Anterior cingulate cortex (tissue), 58 donors: ENCODE results near the gene CPNE1.
A peak's percentile ranks its signal among the peaks of the same experiment; 100 is the strongest.

Source experiments
- DNase-seq, 58 donors: peaks; one replicate each; lab custom pipeline; 2025; lab: John Stamatoyannopoulos, UW

The CPNE1 gene

DNA sequence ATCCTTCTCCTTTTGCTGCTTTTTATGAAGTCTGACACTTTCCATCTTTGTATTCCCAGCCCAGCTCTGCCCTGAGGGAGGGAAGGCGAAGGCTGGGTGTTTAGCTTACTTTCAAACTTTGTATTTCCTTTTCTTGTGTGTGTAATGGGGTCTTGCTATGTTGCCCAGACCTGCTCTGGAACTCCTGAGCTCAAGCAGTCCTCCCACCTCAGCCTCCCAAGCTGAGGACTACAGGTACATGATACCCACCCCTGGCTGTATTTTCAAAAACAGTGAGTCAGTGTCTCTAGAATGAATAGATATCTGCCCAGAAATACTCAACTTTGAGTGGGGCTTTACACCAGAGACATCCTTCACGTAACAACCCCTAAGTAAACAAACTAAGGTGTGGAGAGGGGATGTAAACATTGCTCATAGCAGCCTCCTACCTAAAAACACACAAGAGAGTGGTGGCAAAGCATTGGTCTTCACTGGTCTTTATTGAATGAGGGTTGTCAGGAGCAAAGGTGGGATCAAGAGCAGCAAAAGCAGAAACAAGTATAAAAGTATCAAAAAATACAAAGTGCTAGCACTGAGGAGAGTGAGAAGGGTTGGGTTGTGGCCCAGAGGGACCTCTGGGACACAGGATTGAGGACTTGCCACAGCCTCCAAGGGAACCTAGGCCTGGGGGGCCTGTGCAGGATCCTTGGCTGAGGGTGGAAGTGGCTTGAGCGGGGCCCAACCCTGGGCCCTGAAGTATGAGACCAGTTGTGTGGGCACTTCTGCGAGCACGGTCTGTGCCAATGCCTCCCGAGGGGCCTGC, 38.9 kb downstream of the CPNE1 start:
- no peak for DNase-seq

DNA sequence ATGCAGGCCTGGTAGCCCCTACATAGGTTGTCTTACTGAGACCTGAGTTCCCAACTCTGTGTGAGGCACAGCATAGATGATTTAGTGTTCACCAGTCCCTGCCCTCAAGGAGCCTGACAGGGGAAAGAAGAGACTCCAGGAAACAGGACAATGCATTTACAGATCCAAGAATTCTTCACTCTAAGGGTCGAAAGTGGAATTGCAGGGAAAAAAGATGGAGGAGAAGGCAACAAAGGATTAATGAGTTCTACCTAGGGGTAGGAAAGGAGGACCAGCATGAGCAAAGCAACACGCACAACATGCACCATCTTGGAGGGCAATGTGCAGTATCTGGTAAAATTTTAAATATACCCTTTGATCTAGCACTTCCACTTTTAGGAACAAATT, 43.1 kb downstream of the CPNE1 start:
- no peak for DNase-seq

DNA sequence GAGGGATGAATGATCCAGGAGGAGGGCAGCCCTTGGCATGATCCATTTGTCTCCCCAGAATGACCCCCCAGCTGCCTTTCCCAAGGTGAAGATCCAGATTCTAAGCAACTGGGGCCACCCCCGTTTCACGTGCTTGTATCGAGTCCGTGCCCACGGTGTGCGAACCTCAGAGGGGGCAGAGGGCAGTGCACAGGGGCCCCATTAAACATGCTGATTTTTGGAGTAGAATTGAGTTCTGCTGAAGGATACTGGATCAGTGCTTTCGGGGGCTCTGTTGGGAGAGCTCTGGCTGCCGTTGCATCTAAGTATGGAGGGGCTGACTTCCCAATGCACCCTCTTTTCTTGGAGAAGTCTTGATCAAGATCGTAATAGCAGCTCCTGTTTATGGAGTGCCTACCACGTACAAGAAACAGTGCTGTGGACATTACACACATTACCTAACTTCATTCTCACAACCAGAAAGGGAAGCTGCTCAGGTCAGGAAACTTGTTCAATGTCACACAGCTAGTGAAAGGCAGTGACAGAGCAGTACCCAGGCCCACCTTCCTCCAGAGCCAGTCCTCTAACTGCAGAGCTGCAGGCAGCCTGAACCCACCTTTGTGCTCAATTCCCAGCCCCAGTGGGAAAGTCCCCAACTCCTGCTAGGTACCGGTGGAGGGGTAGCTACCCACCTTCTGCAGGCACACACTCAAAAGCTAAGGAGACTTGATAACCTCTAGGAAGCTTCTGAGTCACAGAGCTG, 43.7 kb downstream of the CPNE1 start:
- DNase-seq, result no peak

DNA sequence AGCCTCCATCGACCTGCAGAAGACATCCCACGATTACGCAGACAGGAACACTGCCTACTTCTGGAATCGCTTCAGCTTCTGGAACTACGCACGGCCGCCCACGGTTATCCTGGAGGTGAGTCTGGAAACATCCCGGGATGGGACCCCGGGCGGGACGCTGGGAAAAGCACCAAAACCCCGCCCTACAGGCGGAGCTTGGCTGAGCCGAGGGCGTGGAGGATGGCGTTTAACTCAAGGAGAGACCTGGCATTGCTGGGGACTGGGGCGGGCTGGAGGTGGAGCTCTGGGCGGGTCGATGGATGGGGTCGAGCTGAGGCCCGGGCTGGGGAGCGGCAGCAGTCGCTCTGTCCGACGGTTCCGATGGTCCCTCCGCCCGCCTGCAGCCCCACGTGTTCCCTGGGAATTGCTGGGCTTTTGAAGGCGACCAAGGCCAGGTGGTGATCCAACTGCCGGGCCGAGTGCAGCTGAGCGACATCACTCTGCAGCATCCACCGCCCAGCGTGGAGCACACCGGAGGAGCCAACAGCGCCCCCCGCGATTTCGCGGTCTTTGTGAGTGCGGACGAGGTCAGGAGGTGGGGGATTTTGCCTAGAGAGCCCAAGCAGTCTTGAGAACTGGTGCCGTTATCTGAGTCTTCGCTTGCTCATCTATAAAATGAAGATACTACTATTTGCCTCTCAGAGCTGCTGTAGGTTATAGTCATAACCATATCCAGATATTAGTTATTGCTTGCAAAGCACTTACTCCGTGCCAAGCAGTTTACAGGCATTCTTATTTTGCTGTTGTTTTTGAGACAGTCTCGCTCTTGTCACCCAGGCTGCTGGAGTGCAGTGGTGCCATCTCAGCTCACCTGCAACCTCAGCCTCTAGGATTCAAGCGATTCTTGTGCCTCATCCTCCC, 45.3 kb downstream of the CPNE1 start:
- DNase-seq, result peak in 42 of 58 donors; percentile 12 to 73 (median 41)

DNA sequence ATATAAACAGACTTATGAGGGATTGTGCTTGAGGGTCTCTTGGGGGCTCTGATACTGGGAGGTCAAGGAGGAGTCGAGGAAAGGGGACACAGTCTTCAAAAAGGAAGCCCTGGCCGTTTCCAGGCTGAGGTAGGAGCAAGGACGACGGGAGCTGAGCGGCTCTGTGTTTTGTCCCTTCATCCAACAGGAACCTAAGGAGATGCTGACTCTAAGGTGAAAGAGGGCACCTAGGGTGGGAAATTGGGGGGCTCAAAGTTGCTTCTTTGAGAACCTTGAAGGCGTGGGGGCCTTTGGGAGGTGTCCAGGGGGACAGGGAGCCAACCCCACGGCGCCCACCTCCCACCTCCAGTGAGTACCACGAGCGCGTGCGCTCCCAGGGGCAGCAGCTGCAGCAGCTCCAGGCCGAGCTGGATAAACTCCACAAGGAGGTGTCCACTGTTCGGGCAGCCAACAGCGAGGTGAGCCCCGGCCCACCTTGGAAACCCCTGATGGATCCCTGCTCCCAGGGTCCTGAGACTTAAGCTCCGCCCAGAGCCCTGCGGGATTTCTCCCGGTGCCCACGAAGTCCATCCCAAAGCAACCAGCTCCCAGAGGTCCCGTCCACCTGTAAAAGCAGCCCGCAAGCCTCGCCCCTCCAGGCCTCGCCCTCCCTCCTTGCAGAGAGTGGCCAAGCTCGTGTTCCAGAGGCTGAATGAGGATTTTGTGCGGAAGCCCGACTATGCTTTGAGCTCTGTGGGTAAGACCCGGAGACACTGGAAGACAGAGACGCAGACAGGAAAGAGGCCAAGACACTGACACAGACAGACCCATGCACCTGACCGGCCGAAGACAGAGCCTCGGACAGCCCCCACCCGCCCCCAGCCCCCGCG, 46.2 kb downstream of the CPNE1 start:
- DNase-seq, result peak in 5 of 58 donors; percentile 11 to 39 (median 29)

DNA sequence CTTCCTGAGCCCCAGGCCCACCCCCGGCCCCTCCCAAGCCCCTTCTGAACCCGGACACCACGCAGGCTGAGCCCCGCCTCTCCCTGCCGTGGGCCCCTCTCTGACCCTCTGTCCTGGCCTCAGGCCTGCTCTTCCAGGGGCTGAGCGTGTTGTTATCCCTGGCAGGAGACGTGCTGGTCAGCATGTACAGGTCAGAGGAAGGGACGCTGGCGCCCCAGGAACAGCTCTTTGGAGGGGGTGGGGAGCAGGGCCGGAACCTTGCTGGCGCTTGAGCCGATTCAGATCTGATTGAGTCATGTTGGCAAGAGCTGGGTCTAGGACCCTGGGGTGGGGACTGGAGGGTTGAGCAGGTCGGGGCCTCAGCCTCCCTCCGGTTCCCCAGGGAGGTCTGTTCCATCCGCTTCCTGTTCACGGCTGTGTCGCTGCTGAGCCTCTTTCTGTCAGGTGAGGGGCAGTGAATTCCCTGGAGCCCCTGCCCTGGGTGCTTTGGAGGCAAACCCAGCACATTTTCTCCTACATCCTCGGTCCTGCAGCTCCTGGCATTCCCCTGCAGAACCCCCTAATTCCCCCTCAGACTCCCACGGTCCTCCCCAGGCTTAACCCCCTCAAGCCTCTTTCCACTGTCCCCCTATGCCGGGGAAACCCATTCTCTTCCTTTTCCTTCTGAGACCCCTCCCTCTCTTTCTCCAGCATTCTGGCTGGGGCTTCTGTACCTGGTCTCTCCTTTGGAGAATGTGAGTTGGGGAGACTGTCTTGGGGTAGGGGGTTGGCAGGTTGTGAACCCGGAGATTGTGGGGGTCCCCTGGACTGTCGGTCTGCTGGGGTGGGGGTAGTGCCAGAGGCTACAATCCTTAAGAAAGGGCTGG, 47.1 kb downstream of the CPNE1 start:
- DNase-seq, result peak in 14 of 58 donors; percentile 3 to 38 (median 16)

DNA sequence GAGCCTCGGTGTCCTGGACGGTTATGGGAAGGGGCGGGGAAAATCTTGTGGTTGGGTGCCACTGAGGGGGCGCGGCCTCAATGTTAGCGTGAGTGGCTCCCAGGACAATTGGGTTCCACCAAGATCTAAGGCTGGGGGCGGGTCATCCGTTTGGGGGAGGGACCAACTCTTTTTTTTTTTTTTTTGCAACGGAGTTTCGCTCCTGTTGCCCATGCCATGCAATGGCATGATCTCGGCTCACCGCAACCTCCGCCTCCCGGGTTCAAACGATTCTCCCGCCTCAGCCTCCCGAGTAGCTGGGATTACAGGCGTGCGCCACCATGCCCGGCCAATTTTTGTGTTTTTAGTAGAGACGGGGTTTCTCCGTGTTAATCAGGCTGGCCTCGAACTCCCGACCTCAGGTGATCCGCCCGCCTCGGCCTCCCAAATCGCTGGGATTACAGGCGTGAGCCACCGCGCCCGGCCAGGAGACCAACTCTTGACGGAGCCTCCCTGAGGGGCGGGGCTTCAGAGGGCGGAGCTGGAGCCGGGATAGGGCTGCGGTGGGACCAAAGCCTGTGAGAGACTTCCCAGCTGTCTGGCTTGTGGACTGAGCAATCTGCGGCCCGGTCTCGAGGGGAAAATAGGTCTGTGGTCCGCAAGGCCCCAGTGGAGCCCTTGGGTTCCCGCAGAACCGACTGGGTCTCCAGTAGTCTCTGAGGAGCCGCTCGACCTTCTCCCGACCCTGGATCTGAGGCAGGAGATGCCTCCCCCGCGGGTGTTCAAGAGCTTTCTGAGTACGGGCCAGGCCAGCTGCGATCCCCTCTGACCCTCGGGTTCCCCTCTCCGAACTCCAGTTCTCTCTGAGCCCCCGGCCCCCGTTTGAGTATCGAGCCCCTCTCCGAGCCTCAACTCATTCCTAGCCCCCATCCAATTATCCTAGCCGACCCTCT, 48.0 kb downstream of the CPNE1 start:
- peak in 42 of 58 donors; percentile 13 to 98 (median 35) for DNase-seq

DNA sequence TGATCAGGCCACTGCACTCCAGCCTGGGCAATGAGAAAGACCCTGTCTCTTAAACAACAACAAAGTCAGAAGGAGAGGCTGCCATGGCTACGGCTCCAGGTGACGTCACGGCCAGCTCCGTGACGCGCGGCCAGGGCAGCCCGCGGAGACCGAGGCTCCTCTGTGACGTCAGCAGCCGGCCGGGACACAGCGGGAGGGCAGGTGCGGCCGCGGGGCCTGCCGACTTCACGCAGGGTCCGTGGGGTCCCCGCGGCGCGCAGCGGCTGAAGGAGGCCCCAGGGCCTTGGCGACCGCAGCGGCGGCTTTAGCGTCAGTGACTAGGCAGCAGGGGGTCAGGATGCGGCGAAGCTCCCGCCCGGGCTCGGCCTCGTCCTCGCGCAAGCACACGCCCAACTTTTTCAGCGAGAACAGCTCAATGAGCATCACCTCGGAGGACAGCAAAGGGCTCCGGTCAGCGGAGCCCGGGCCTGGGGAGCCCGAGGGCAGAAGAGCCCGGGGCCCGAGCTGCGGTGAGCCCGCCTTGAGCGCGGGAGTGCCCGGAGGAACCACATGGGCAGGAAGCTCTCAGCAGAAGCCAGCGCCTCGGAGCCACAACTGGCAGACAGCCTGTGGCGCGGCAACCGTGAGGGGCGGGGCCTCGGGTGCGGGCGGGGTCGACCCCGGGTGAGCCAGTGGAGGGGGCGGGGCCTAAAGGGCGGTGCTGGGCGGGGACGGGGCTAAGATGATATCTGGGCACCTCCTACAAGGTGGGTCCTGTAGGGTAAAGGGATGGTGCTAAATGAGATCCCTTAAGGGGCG, 48.8 kb downstream of the CPNE1 start, which contains the start of gene SPAG4:
Gene SPAG4 (plus strand): TSS at position 163 of the 798 bp plus-strand sequence. CDS start 175 bp downstream, at position 338.
- peak; percentile 29 to 98 (median 91) for DNase-seq

DNA sequence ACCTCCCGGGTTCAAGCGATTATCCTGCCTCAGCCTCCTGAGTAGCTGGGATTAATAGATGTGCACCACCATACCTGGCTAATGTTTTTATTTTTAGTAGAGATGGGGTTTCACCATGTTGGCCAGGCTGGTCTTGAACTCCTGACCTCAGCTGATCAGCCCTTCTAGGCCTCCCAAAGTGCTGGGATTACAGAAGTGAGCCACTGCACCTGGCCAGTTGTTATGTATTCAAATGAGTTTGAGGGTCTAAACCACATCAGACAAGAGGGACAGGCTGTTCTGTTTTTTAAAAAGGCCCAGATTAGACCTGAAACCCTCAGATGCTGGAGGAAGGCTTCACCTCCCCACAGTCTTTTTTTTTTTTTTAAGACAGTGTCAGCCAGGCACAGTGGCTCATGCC, 53.2 kb downstream of the CPNE1 start:
- DNase-seq, result no peak

DNA sequence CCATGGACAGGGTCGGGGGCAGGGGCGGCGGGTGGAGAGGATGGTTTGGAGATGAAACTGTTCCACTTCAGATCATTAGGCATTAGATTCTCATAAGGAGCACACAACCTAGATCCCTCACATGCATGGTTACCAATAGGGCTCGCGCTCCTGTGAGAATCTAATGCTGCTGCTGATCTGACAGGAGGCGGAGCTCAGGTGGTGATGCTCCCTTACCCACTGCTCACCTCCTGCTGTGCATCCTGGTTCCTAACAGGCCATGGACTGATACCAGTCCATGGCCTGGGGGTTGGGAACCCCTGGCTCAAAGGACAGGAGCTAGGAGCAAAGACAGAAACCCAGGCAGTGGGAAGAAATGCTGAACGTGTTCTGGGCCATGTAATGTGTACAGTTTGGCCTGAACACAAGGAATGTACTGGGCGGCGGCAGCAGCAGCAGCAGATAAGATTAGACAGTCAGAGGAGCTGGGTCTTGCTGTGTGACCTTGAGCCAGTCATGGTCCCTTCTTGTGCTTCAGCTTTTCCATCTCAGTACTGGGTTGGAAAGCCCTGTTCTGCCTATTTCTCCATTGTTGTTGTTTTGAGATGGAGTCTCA, 53.8 kb downstream of the CPNE1 start:
- DNase-seq, result no peak

DNA sequence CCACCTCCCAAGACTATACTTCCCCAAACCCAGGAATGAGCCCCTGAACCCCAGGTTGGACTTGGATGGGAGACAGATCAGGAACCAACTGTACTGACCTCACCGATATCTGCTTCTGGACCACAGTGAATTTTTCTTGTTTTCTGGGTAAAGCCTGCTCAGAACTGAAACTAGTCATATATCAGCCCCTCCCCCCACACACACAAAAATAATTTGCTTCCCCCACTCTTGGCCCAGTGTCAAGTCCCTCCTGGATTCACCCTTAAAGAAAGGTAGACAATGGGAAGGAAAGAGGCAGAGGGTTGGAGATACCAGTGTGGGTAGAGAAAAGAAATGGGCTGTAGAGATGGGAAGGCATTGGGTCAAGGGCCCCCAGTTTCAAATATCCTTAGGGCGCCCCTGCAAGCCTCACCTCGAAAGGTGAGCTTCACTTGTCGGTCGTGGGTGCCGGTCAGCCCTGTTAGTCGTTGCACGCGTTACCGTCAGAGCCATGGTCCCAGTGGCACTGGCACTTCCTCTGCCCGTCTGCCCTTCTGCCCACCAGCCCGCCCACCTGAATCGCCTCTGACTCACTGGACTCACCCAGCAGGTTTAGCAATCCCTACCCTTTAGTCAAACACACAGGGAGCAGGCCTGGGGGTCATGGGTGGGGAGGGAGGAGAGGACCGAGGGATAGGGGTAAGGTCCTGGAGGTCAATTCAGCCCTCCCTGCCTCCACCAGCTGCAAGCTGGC, 57.5 kb downstream of the CPNE1 start:
- DNase-seq, result no peak

DNA sequence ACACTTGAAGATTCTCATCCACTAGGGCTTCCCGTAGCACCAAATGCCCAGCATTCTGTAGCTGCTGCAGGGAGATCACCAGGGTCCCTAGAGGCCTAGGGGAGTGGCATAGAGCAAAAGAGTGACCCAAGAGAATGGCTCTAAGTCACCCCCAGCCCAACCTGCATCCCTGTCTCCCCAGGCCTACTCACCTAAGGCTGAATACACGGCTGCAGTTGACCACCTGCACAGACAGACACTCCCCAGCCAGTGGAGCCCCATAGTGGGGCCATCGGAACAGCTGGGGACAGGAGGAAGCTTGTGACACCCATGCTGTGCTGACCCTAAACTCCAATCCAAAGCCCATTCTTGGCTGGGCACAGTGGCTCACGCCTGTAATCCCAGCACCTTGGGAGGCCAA, 58.6 kb downstream of the CPNE1 start:
- DNase-seq, result no peak

DNA sequence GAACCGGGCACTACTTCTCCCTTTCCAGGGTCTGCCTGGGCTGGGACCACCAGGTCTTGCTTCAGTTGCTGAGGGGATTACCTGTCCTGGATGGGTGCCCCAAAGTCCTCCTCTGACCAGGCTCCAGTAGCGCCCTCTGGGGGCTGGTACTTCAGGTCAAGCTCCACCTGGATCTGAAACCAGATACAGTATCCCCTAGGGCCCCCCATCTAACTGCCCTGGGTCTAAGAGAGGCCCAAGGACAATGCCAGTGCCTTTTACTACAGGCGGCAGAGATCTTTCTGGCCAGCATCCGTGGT, 60.3 kb downstream of the CPNE1 start:
- DNase-seq, result no peak

DNA sequence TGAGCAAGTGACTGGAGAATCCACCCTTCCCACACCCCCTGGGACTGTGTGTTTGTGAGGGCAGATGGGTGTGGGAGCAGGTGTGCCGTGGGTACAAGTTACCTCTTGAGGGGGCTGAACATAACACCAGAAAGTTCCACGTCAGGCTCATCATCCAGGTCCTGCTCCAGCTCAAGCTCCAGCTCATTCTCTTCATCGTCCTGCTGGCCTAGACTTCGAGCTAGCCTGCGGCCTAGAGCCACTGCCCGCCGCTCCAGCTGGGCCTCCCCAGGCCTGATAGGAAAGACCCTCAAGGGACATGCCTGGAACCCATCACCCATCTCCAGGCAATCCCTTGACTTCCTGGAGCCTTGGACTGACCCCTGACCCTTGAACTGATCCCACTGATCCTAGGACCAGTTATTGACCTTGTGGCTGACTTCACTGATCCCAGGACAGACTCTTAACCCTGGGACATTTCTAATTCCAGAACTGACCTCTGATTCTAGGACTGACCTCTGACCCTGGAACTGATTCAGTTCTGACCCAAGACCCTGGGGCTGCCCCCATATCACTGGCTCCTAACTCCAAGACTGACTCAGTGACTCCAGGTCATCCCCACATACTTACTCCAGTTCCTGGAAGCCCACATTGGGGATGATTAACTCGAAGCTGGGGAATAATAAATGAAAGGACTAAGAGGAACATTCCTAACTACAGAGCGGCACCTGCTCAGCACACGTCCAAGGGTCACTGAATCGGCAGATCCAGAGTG, 60.8 kb downstream of the CPNE1 start:
- DNase-seq, result no peak

DNA sequence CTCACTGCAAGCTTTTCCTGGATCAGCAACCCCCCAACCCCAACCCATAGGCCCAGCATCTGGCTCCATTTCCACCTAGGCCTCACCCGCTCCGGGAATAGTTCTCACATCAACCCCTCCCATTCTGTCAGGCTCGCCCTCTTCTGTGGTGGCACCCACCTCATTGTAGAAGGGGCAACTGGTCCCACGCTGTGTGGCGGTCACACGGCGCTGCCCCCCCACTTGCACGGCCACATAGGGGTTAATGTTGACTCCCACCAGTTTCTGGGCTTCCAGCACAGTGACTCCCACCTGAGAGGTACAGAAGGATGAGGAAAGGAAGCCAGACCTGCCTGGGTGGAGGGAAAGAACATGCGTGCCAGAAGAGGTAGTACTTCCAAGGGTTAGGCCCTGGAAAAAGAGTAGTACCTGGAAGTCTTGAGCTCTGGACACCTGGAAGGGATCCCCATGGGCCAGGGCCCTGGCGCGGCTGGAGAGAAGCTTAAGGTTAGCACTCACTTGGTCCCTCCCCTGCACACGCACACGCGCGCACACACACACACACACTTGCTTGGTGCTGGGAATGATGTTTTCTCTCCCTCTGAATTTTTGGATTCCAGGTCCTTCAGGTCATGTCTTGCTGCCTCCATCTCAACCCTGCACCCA, 61.7 kb downstream of the CPNE1 start:
- DNase-seq, result no peak
